GM19395 (cell line): Measurements from ENCODE around the gene NHLRC4.

Experiments used
- ATAC-seq: cut with Tn5 transposase; IDR thresholded peaks from one replicate; pipeline ENCODE4 v1.9.1; 2021; ENCODE audit warnings: mild to moderate bottlenecking, moderate library complexity; ENCODE audit not compliant: unreplicated experiment

NHLRC4 gene

GRCh38 chr16:566475-567372 lies at the start of gene NHLRC4:
NHLRC4 (plus strand) TSS chr16:567005; CDS start chr16:568048, 1,043 bp downstream.
- no peak for ATAC-seq

- ATAC-seq, result no peak
These were observed 47.9 kb upstream of the NHLRC4 start for GRCh38 chr16:518858-519257.

GRCh38 chr16:519425-519824 lies 47.4 kb upstream of the NHLRC4 start:
- ATAC-seq, result no peak

GRCh38 chr16:519841-520687 lies 46.7 kb upstream of the NHLRC4 start:
- no peak for ATAC-seq

DNA sequence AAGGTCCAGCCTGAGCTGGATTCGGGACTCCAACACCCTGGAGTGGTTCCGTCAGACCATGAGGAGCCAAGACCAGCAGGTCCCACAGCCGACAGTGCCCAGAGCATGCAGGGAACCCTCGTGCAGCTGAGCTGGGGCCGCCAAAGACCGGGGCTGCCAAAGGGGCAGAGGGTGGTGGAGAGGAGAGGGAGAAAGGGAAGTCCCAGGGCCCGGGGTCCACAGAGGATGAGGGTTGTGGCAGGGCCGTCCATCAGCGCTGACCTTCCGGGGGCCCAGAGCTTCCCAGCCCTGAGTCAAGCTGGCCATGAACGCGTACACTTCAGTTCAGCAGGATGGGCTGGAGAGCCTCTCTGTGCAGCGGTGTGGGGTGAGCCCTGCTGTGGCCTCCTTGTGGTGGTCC lies 46.0 kb upstream of the NHLRC4 start:
- ATAC-seq, result no peak

- ATAC-seq, result no peak
These were observed 45.2 kb upstream of the NHLRC4 start for GRCh38 chr16:521381-522210.

DNA sequence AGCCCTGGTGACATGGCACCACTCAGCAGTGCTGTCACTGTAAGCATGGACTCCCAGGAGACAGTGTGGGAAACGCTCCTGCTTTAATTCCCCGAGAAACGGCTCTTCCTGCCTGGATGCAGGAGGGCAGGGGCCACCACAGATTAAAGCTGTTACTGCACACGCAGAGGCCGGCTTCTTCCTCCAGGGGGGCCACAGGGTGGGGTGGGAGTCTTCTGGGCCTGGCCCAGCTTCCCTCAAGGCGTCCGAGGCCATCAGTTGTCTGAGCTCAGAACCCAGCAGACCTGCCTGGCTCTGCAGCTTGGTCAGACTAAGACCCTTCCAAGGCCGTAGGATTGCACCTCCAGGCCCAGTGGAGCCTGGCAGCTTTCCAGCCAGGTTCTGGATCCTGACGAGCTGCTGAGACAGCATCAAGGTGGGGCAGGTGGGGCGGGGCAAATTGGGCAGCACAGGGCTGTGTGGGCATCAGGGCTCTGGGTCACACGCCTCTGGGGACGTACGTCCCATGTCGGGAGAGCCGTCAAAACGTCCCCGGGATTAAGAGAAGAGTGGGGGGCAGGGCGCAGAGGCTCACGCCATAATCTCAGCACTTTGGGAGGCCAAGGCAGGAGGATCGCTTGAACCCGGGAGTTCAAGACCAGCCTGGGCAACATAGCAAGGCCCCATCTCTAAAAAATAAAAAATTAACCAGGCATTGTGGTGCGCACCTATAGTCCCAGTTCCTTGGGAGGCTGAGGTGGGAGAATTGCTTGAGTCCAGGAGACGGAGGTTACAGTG lies 44.3 kb upstream of the NHLRC4 start:
- no peak for ATAC-seq

DNA sequence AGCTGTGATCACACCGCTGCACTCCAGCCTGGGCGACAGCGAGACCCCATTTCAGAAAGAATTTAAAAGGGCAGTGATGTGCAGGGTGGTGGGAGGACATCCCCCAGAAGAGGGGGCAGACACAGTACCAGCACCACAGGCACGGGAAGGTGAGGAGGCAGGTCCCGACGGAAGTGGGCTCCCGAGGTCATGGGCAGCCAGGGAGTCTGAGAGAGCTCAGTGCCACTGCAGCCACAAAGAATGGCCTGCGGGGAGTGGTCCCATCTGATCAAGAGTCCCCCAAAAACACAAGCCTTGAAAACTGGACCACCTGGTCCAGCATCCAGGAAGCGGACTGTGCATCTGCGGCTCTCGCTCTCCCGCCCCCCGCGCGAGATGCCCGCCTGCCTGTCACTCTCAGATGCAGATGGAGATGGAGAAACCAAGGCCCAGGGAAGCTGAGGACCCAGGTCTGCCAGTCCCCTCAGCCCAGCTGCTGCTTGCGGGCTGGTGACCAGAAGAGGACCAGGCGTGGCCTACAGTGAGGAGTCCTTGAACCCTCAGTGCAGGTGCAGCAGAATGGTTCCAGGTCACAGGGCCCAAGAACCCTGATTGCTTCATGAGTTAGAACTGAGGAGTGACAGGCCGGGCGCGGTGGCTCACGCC lies 43.6 kb upstream of the NHLRC4 start:
- no peak for ATAC-seq

DNA sequence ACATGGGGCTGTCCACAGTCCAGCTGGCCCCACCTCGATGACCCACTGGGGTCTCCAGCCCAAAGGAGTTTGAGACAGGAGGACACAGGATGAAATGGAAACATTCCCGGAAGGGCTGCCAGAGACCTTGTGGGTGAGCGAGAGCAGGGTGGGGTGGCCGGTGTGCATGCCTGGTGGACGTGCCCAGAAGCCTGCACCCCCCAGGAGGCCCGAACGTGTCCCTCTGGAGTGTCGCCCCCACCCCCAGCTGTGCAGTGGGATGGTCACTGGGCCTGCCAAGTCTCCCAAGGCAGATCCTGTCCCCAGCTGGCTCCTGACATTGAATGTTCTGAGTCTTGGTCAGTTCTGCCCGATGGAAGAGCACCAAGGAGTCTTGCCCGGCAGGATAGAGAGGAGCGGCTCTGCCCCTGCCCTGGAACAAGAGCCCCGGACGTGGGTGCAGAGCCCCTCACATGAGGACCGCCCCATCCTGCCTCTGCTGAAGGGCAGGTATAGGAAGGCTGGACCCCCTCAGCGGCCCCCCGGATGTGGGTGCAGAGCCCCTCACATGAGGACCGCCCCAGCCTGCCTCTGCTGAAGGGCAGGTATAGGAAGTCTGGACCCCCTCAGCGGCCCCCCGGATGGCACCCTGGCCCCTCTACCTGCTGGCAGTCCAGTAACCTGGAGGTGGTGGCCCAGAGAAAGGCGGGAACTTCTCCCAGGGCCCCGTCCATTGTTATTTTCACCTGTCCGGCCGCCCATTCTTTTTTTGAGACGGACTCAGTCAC lies 42.3 kb upstream of the NHLRC4 start:
- no peak for ATAC-seq

DNA sequence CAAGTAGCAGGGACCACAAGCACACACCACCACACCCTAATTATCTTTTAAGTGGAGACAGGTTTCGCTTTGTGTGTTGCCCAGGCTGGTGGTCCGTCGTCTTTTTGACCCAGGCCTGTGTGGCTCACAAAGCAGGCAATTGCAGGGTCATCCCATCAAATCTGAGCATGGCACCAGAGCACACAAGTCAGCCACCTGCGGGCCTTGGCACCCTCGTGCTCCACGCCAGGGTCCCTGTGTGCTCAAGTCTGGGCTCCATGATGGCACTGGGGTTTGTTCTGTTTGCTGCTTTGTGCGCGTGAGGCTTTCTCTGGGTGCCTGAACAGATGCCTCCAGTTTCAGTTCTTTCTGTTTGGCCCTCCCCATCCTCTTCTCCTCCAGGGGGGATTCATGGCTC lies 41.7 kb upstream of the NHLRC4 start:
- no peak for ATAC-seq

GRCh38 chr16:525520-526180 lies 41.2 kb upstream of the NHLRC4 start:
- ATAC-seq, result no peak

DNA sequence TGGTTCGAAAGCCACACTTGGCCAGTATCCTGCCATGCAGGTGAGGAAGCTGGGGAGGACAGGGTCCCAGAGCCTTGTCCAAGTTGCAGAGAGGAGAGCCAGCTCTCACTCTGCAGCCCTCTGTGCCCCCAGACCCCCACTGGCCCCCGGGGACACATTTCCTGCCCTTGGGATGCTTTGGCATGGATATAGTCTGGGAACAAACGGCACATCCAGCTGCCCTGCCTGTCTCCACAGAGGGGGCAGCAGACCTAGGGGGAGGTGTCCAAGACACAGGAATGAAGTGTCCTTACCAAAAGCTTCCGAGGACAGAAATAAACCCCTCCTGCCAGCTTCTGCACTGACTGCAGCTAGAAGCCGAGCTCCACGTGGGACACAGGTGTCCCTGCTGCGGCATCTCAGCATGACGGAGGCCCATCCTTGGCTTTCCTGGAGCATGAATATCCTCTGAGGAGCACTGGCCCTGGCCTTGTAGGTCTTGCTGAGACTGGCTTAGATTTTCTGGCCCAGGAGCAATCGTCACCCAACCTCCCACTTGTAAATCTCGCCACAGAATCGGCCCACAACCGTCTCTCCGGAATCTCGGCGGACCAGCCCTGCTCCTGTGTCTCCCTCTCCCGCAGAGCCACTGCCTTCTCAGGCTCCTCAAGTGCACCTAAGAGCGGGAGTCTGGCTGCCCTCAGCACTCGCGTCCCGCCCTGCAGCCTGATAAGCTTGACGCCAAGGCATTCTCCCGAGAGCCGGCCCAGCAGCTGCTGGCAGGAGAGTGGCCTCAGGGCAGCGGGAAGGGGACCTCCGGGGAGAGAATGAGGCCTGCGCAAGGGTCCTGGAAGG lies 40.4 kb upstream of the NHLRC4 start:
- peak; percentile 3 for ATAC-seq

- peak; percentile 65 for ATAC-seq
These were observed 39.5 kb upstream of the NHLRC4 start, which contains the start of gene CAPN15 for GRCh38 chr16:527015-527903. CAPN15 (plus strand) TSS chr16:527712; CDS start chr16:546839, 19,127 bp downstream.

DNA sequence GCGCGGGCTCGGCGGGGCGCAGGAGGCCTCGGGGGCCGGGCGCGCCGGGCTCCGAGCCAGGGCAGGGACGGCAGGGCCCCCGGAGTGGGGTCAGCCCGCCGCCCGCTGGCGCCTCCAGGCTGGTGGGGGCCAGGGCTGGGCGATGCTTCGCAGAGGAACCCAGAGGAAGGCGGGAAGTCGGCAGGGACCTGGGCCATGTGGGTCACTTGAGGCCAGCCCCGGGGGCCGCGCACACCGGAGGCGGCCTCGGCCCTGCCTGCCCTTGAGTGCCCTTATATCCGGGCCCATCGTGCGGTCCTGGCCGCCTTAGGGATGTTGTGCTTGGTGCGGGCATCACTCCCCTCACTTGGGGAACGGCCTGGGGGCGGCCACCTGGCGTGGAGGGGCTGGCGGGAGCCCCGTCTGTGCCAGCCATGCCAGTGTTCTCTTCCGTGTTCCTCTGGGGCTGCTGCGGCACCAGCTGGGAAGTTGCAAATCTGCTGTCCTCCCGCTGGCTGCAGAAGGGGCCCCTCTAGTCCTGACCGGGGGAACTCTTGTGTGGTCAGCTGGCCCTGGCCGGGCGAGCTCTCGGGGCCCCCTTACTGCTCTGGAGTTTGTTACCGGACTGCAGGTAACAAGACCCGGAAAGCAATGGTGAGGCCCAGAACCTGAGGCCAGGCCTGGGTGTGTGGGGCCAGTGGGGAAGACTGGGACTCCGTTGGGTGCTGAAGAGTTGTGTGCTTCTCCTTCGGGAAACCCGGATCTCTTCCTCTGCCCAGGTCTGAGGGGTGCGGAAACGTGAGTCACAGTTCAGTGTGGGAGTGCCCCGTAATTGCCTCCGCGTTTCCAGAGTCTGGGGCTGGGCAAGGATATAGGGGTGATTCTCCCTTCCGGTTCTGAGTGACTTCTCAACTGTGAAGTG lies 38.4 kb upstream of the NHLRC4 start:
- ATAC-seq, result no peak

- ATAC-seq, result no peak
These were observed 37.7 kb upstream of the NHLRC4 start for GRCh38 chr16:529012-529575.
